H9 (cell line): ENCODE data around the gene WAC. TPM values are rescaled to one million over a fixed set of nuclear protein-coding genes. Genes with fewer than 3 reads are reported as not detected.
A peak's percentile ranks its signal among the peaks of the same experiment; 100 is the strongest.

Experiments
- DNase-seq: peaks from one replicate; pipeline ENCODE4 v3.0.0-alpha.2; 2017
- H2AFZ ChIP-seq: one replicate; pipeline ENCODE4 v1.6.1; 2013; ENCODE audit warnings: mild to moderate bottlenecking, low read length, control low read depth, moderate library complexity
- H2AK5ac ChIP-seq: 2 replicates; pipeline ENCODE4 v1.6.1; 2013; ENCODE audit warnings: low read length, control low read depth, mixed read lengths; ENCODE audit not compliant: insufficient read length
- H2BK120ac ChIP-seq: one replicate; pipeline ENCODE4 v1.6.1; 2013; ENCODE audit warnings: low read depth, mild to moderate bottlenecking, low read length, control low read depth, inconsistent platforms; ENCODE audit not compliant: poor library complexity, severe bottlenecking
- H2BK12ac ChIP-seq: 2 replicates; pipeline ENCODE4 v1.6.1; 2013; ENCODE audit warnings: low read length, control low read depth, mixed read lengths, low read depth; ENCODE audit not compliant: insufficient read length
- H2BK15ac ChIP-seq: 2 replicates; pipeline ENCODE4 v1.6.1; 2013; ENCODE audit warnings: low read depth, low read length, control low read depth
- H2BK20ac ChIP-seq: one replicate; pipeline ENCODE4 v1.6.1; 2013; ENCODE audit warnings: low read depth, mild to moderate bottlenecking, low read length, control low read depth, inconsistent platforms; ENCODE audit not compliant: poor library complexity, severe bottlenecking
- H2BK5ac ChIP-seq: 2 replicates; pipeline ENCODE4 v1.6.1; 2013; ENCODE audit warnings: low read length, control low read depth, mixed read lengths; ENCODE audit not compliant: insufficient read length
- H3K14ac ChIP-seq: 2 replicates; pipeline ENCODE4 v1.6.1; 2013; ENCODE audit warnings: low read length, control low read depth; ENCODE audit not compliant: insufficient read depth
- H3K18ac ChIP-seq: 2 replicates; pipeline ENCODE4 v1.6.1; 2013; ENCODE audit warnings: low read depth, mild to moderate bottlenecking, mixed read lengths, low read length, control low read depth; ENCODE audit not compliant: insufficient read length
- H3K23ac ChIP-seq: 2 replicates; pipeline ENCODE4 v1.6.1; 2013; ENCODE audit warnings: low read length, control low read depth, mixed read lengths, low read depth; ENCODE audit not compliant: insufficient read length
- H3K23me2 ChIP-seq: 2 replicates; pipeline ENCODE4 v1.6.1; 2013; ENCODE audit warnings: low read depth, mild to moderate bottlenecking, mixed read lengths, low read length, control low read depth; ENCODE audit not compliant: insufficient read length, poor library complexity, severe bottlenecking
- H3K27ac ChIP-seq: 2 replicates; pipeline ENCODE4 v1.5.1; 2013; ENCODE audit warnings: low read length, control low read depth, mixed read lengths, low read depth; ENCODE audit not compliant: insufficient read length
- H3K27me3 ChIP-seq: 2 replicates; pipeline ENCODE4 v1.6.1; 2013; ENCODE audit warnings: low read length, control low read depth, inconsistent platforms; ENCODE audit not compliant: insufficient read depth
- H3K4ac ChIP-seq: 2 replicates; pipeline ENCODE4 v1.6.1; 2013; ENCODE audit warnings: low read depth, mild to moderate bottlenecking, control low read depth, inconsistent platforms, low read length, moderate library complexity
- H3K4me1 ChIP-seq: 2 replicates; pipeline ENCODE4 v1.6.1; 2013; ENCODE audit warnings: low read length, control low read depth, inconsistent platforms; ENCODE audit not compliant: insufficient read depth
- H3K4me2 ChIP-seq: 2 replicates; pipeline ENCODE4 v1.6.1; 2013; ENCODE audit warnings: low read length, control low read depth, mixed read lengths; ENCODE audit not compliant: insufficient read length, insufficient read depth
- H3K56ac ChIP-seq: 2 replicates; pipeline ENCODE4 v1.6.1; 2013; ENCODE audit warnings: low read depth, mild to moderate bottlenecking, mixed read lengths, low read length, control low read depth; ENCODE audit not compliant: insufficient read length
- H3K79me1 ChIP-seq: 2 replicates; pipeline ENCODE4 v1.6.1; 2013; ENCODE audit warnings: low read depth, mild to moderate bottlenecking, moderate library complexity, low read length, control low read depth, inconsistent platforms; ENCODE audit not compliant: insufficient read depth, poor library complexity, severe bottlenecking
- H3K79me2 ChIP-seq: 2 replicates; pipeline ENCODE4 v1.6.1; 2013; ENCODE audit warnings: low read length, control low read depth, inconsistent platforms; ENCODE audit not compliant: insufficient read depth
- H3K9ac ChIP-seq: 2 replicates; pipeline ENCODE4 v1.6.1; 2013; ENCODE audit warnings: low read length, control low read depth, mixed read lengths; ENCODE audit not compliant: insufficient read length; ENCODE audit errors: extremely low read depth
- H3K9me3 ChIP-seq: one replicate; pipeline ENCODE4 v1.6.1; 2013; ENCODE audit warnings: low read depth, low read length, inconsistent platforms; ENCODE audit not compliant: control insufficient read depth
- H3T11ph ChIP-seq: one replicate; pipeline ENCODE4 v1.6.1; 2013; ENCODE audit warnings: mild to moderate bottlenecking, low read length, control low read depth, inconsistent platforms
- H4K20me1 ChIP-seq: one replicate; pipeline ENCODE4 v1.6.1; 2013; ENCODE audit not compliant: control insufficient read depth, insufficient read length, insufficient read depth
- H4K5ac ChIP-seq: 2 replicates; pipeline ENCODE4 v1.6.1; 2013; ENCODE audit warnings: low read depth, mild to moderate bottlenecking, mixed read lengths, low read length, control low read depth; ENCODE audit not compliant: insufficient read length
- H4K8ac ChIP-seq: replicated peaks from 2 replicates; pipeline ENCODE4 v1.6.1; 2013; ENCODE audit warnings: low read length, control low read depth, mixed read lengths, low read depth; ENCODE audit not compliant: insufficient read length
- H4K91ac ChIP-seq: 2 replicates; pipeline ENCODE4 v1.6.1; 2013; ENCODE audit warnings: low read depth, mild to moderate bottlenecking, moderate library complexity, mixed read lengths, low read length, control low read depth; ENCODE audit not compliant: insufficient read length
- H3K27ac Mint-ChIP-seq, 3 experiments: 2 replicates in 2 of 3; 3 replicates in 1 of 3; pipeline ENCODE4 v1.8.0; 2020 to 2021; ENCODE audit warnings: mixed read lengths in 3 of 3, mild to moderate bottlenecking in 1 of 3, moderate library complexity in 1 of 3
- H3K27me3 Mint-ChIP-seq: 2 replicates; pipeline ENCODE4 v1.8.0; 2021; ENCODE audit warnings: low read depth, mild to moderate bottlenecking, moderate library complexity, mixed read lengths
- H3K36me3 Mint-ChIP-seq, 3 experiments: 2 replicates in 2 of 3; 3 replicates in 1 of 3; pipeline ENCODE4 v1.8.0; 2020 to 2021; ENCODE audit warnings: low read depth in 3 of 3, mixed read lengths in 3 of 3; ENCODE audit not compliant: insufficient read depth in 1 of 3
- H3K4me1 Mint-ChIP-seq, 2 experiments: 2 replicates each; pipeline ENCODE4 v1.8.0; 2020; ENCODE audit warnings: mixed read lengths in 2 of 2
- H3K4me3 Mint-ChIP-seq, 2 experiments: 2 replicates in 1 of 2; 3 replicates in 1 of 2; pipeline ENCODE4 v1.8.0; 2020 to 2021; ENCODE audit warnings: mild to moderate bottlenecking in 2 of 2, mixed read lengths in 2 of 2, moderate library complexity in 1 of 2
- H3K9me3 Mint-ChIP-seq, 2 experiments: 2 replicates in 1 of 2; 3 replicates in 1 of 2; pipeline ENCODE4 v1.8.0; 2020; ENCODE audit warnings: mild to moderate bottlenecking in 2 of 2, mixed read lengths in 2 of 2, moderate library complexity in 1 of 2
- CTCF ChIP-seq: fragments of 200-600 bp; sonication (generic); conservative IDR thresholded peaks from 3 replicates; pipeline ENCODE4 v1.8.0; 2021; ENCODE audit warnings: antibody characterized with exemption, mild to moderate bottlenecking
- WGBS: extraction: QIAGEN DNeasy Blood & Tissue Kit; methylation state at CpG from one replicate; pipeline ENCODE4 v1.1.7; 2013; ENCODE audit warnings: missing lambda C conversion rate, low lambda C conversion rate, mixed read lengths; ENCODE audit not compliant: insufficient read length; ENCODE audit errors: extremely low coverage; 5-methylcytosine and 5-hydroxymethylcytosine counted together
- total RNA-seq: library from RNA; stranded (reverse); gene quantifications from 2 replicates; pipeline ENCODE4 v1.2.1, GENCODE V29; 2021

Gene WAC
- total RNA-seq, 1 experiment from 2014 or later: 130 TPM

GRCh38 chr10:28533186-28533564 lies 257 bp downstream of the WAC start:
- no peak overlapping the region for H2BK15ac ChIP-seq

More at GRCh38 chr10:28533186-28533564, 257 bp downstream of the WAC start:
- no peaks in the 10 kb centered on the region for H3K4me1 ChIP-seq
- peak overlapping the region; percentile 94 for H3K9ac ChIP-seq
- H2BK12ac ChIP-seq: no peak overlapping the region
- no peak overlapping the region for H4K8ac ChIP-seq
- peak overlapping the region; percentile 64 for H3K14ac ChIP-seq
- H3K79me1 ChIP-seq: peaks cover 9% of the 10 kb centered on the region
- no CpG with 5 or more reads among the region's 52 CpGs for WGBS
- Mint-ChIP-seq H3K27me3 (no peaks in the 10 kb centered on the region; the same call in 1 of the 2 replicates), H3K36me3 (peaks cover 38 to 46% (median 44%) of the 10 kb centered on the region in 3 experiments), H3K9me3 (no peaks in the 10 kb centered on the region), H3K4me3 (peak overlapping the region; percentile 98), H3K27ac (peak overlapping the region; percentile 100), H3K4me1 (peaks cover 32 to 41% of the 10 kb centered on the region in 2 experiments)
- H4K5ac ChIP-seq: no peak overlapping the region
- H4K91ac ChIP-seq: no peak overlapping the region
- no peak overlapping the region for H2AK5ac ChIP-seq
- H3K27ac ChIP-seq: peak overlapping the region; percentile 54
- H3T11ph ChIP-seq: no peak overlapping the region
- no peaks in the 10 kb centered on the region for H4K20me1 ChIP-seq
- H3K79me2 ChIP-seq: peaks cover 16% of the 10 kb centered on the region; the same call in 1 of the 2 replicates
- no peak for DNase-seq
- H2BK120ac ChIP-seq: no peak overlapping the region
- H2BK20ac ChIP-seq: no peak overlapping the region
- no peak for TF ChIP-seq CTCF
- H3K4me2 ChIP-seq: no peak overlapping the region
- peak overlapping the region; percentile 97 for H3K18ac ChIP-seq
- no peaks in the 10 kb centered on the region for H3K9me3 ChIP-seq
- H2AFZ ChIP-seq: no peak overlapping the region
- H3K56ac ChIP-seq: no peak overlapping the region
- no peak overlapping the region; the same call in 1 of the 2 replicates for H3K4ac ChIP-seq
- peaks cover 9% of the 10 kb centered on the region for H3K23me2 ChIP-seq
- H3K27me3 ChIP-seq: no peaks in the 10 kb centered on the region
- H3K23ac ChIP-seq: no peak overlapping the region
- no peak overlapping the region for H2BK5ac ChIP-seq
